Testis (tissue), 2 donors: ENCODE data around the gene GRID2.

Source experiments
- CTCF ChIP-seq, 3 experiments: fragments of 450-650 bp in 2 of 3; fragments of 200-600 bp in 1 of 3; sonication (generic) in 1 of 3; IDR thresholded peaks; one replicate each; pipeline ENCODE4 v1.5.1; 2016 to 2019; ENCODE audit warnings: antibody characterized with exemption in 3 of 3, mild to moderate bottlenecking in 2 of 3, moderate library complexity in 1 of 3
- POLR2A ChIP-seq: fragments of 450-650 bp; IDR thresholded peaks from one replicate; pipeline ENCODE4 v1.6.1; 2017; ENCODE audit warnings: antibody characterized with exemption, mild to moderate bottlenecking, moderate library complexity

- TF ChIP-seq CTCF (IDR thresholded peaks at IDR 0.05), result no peak
- no peak for TF ChIP-seq POLR2A
These were observed 697.1 kb downstream of the GRID2 start for GRCh38 chr4:93000910-93001309.
